GM21717 (cell line): ENCODE data around the gene HSP90B1.

ENCODE experiments used
- ATAC-seq: cut with Tn5 transposase; IDR thresholded peaks from one replicate; pipeline ENCODE4 v1.9.1; 2021; ENCODE audit warnings: mild to moderate bottlenecking, moderate library complexity; ENCODE audit not compliant: unreplicated experiment

The HSP90B1 gene

GRCh38 chr12:103929046-103929783 is 995 bp upstream of the HSP90B1 start:
- ATAC-seq = peak; percentile 15

GRCh38 chr12:103929784-103930033 is 501 bp upstream of the HSP90B1 start:
- ATAC-seq = no peak

DNA sequence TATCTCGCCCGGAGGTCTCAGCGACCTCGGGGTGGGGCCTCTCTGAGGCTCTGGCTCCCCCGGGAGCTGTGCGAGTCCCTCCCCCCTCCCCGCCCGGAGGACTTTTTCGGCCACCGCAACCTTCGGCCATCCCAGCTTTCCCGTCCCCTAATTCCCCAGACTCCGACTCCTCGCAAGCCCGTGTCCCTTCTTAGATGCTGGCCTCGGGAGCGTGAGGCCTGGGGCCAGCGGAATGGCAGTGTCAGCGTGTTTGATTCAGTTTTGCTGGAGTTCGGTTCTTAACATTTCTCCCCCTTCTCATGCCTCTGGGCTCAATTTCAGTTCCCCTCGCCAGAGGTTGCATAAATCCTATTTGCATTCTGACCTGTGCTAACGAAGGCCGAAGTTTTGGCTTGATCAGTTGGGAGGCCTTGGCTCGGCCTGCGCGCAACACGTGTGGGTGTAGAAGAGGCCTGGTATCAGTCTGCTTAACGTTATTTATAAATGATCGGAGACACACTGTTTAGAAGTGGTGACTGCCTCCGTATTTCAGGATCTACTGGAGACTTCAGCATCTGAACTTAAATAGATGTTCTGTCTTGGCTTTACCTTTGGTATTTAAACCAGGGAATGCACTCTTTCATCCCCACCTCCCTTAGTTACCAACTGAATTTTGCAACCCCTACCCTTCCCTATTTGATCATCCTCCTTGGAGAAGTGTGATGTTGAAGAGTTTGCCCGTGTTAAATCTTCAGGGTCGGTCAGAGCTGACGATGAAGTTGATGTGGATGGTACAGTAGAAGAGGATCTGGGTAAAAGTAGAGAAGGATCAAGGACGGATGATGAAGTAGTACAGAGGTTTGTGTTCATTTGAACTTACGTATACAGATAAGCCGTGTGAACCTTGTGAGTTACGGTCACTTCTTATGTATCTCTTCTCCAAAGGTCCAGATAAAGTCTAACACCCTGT is 851 bp downstream of the HSP90B1 start:
- no peak for ATAC-seq

DNA sequence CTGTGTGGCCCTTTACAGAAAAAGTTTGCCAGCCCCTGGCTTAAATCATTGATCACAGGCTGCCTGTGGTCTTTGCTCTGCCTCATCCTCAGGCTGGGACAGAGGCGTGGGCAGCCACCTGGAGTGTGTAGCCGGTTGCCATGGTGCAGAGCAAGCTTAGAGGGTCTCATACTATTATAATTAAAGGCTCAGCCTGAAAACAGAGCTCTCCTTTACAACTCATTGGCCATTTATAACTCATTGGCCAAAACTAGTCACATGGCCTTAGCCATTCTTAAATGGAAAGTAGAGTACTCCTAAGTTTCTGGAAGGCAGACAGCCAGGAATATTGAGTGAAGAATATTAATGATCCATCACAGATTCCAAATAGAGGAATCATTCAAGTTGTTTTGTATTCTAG is 3.0 kb downstream of the HSP90B1 start:
- ATAC-seq = no peak

DNA sequence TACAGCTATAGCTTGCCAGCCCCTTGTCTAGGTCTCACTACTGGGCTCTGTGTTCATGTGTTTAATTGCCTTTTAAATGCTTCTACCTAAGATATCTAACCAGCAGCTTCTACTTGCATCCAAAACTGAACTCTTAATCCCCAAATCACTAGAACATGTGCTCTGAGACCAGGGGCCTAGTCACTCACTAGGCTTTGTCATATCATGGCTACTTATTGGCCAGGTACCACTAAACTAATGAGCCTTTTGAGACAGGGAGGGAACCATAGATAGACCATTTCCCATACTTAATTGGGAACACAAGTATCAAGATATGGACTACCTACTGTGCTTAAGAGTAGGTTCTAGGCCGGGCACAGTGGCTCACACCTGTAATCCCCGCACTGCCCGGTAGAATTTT is 6.5 kb downstream of the HSP90B1 start:
- ATAC-seq = no peak

GRCh38 chr12:103944964-103945363 is 14.8 kb downstream of the HSP90B1 start:
- no peak for ATAC-seq

GRCh38 chr12:103947871-103948555 is 17.8 kb downstream of the HSP90B1 start:
- no peak for ATAC-seq

DNA sequence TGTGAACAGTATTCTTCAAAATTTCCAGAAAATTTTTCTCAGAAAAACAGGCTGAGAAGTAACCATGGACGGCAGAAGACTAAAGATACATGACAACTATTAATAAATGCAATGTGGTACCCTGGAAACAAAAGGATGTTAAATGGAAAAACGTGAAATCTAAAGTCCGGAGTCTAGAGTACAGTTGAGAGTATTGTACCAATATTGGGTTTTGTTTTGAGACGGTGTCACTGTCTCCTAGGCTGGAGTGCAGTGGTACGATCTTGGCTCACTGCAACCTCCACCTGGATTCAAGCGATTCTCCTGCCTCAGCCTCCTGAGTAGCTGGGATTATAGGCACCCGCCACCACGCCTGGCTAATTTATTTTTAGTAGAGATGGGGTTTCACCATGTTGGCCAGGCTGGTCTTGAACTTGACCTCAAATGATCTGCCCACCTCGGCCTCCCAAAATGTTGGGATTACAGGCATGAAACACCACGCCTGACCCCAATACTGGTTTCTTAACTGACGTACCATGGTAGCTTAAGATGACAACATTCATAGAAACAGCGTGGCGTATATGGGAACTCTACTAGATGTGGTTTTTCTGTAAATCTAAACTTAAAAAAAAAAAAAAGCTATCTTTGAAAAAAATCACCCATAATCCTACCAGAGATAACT is 18.7 kb downstream of the HSP90B1 start:
- no peak for ATAC-seq

DNA sequence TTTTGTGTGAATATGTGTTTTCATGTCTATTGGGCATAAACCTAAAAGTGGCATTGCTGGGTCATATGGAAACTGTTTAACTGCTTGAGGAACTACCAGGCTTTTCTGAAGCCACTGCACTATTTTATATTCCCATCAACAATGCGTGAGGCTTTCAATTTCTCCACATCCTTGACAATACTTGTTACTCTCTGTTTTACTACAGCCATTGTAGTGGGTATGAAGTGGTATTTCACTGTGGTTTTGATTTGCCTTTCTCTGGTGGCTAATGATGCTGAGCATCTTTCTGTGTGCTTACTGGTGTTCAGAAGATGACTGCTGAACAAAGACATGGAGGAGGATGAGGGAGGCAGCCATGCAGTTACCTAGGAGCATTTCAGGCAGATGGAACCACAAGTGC is 22.3 kb downstream of the HSP90B1 start:
- no peak for ATAC-seq

DNA sequence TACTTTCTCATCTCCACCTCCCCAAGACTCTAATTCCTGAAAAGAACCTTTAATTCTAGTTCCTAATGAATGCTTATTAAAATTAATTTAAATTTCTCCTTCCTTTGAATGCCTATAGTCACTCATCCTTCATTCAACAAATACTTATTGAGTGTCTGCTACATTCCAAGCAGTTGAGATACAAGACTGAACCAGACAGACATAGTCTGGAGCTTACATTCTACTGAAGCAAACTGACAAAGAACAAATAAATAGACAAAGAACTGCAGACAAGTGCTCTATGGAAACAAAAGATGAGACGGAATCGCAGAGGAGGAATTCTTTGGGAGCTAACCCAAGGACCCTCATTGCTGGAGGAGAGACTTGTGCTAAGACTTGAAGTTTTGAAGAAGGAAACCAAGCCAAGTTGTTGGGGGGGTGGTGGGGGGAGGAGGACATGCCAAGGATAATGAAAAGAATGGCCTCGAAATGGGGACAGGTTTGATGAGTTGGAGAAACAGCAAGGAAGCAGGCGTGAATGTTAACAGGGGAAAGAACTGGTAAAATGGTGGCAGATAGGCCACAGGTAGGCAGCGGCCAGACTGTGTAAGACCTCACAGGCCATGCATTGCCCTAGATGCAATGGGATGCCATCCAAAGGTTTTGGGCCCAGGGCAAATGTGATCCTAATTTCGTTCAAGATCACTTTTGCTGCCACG is 25.8 kb downstream of the HSP90B1 start:
- peak; percentile 2 for ATAC-seq

GRCh38 chr12:103956509-103957027 is 26.4 kb downstream of the HSP90B1 start:
- ATAC-seq = peak; percentile 25

DNA sequence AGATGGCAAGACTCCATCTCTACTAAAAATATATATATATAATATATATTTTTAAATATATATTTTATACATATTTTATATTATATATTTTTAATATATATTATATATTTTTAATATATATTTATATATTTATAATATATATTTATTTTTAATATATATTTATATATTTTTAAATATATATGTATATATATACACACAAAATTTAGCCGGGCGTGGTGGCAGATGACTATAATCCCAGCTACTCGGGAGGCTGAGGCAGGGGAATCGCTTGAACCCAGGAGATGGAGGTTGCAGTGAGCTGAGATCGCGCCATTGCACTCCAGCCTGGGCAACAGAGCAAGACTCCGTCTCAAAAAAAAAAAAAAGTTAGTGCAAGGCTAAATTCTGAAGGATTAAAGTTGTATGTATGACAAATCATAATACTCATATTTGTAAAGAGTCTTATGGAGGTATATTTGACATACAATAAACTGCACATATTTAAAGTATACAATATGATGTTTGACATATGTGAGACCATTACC is 27.7 kb downstream of the HSP90B1 start:
- ATAC-seq = no peak

DNA sequence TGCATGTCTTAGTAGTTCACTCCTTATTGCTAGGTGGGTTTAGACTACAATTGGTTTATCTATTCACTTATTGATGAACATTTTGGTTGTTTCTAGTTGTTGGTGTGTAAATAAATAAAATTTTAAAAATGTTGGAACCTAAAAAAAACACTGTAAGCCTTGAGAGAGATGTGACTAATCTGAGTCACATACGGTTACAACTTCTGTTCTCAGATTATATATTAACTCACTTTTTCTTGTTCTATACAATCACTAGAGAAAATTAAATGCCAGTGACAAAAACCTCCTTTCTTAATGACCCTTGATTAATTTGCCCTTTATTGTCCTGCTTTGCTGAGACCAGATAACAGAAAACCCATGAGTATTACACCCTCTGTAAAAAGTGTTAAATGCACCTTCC is 28.4 kb downstream of the HSP90B1 start:
- no peak for ATAC-seq

DNA sequence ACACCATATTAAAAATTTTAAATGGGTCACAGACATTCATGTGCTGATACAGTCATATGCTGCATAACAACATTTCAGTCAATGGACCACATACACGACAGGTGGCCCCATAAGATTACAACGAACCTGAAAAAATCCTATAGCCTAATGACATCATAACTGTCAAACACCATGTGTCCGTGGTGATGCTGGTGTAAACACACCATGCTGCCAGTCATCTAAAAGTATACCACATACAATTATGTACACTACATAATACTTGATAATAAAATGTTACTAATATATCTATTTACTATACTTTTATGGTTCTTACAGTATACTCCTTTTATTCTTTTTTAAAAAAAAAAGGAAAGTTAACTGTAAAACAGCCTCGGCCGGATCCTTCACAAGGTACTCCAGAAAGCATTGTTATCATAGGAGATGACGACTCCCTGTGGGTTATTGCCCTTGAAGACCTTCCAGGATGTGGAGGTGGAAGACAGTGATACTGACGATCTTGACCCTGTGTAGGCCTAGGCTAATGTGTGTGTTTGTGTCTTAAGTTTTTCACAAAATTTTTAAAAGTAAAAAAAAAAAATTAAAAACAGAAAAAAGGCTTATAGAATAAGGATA is 30.5 kb downstream of the HSP90B1 start:
- ATAC-seq = no peak

DNA sequence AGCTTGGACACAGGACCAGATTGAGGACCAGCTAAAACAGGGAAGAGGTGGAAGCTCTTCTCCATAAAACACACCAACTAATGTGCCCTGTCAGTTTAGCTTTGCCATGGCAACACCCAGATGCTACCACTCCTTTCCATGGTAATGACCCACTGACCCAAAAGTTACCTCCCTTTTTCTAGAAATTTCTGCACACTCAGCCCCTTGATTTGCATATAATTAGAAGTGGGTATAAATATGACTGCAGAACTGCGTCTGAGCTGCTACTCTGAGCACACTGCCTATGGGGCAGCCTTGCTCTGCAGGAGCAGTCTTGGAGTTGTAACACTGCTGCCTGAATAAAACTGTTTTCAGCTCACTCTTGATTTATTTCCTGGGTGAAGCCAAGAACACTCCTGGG is 32.3 kb downstream of the HSP90B1 start:
- no peak for ATAC-seq

DNA sequence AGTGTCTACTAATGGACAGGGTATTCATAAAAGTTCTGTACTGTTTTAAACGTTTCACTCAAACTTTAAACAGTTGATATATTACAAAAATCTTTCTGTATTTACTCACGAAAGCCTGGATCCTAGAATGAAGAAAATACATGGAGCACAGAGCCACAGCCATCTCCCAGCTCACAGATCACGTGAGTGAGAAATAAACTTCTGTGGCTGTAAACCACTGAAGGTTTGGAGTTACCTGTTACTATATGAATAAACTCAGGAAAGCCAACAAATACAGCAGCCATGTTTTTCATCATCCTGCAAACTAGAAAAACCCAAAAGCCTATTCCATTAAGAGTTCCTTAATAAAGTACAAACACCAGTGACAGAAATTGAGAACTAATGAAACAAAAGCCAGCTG is 34.6 kb downstream of the HSP90B1 start:
- no peak for ATAC-seq

- ATAC-seq = no peak
Observed at GRCh38 chr12:103965255-103965589, 35.0 kb downstream of the HSP90B1 start.

GRCh38 chr12:103965590-103966504 is 35.6 kb downstream of the HSP90B1 start, which contains the start of gene TDG:
Gene TDG, plus strand, starts transcription at chr12:103965872. Its CDS starts 166 bp downstream, at chr12:103966038.
- peak; percentile 90 for ATAC-seq

DNA sequence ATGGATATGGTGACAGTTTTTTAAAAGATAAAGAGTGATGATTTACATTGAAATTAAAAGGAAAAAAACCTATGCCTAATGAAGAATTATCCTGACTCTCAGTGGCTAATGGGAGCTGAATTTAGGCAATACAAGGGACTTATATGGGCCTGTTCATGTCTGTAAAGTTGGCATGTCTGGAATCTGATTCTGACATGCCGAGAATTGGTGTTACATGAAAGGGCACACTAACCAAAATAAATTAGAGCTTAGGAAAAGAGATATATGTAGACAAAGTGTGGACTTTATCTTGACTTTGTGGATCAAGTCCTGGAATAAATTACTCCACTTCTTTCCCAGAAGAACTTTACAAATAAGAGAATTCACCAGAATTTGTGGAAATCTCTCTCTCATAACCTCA is 36.5 kb downstream of the HSP90B1 start:
- ATAC-seq = no peak
